Gastrocnemius medialis (tissue), 4 donors: ENCODE results near the gene ACOXL.

ENCODE experiments used
- POLR2A ChIP-seq, 2 donors: fragments of 450-650 bp; IDR thresholded peaks; one replicate each; pipeline ENCODE4 v1.6.1; 2017; ENCODE audit warnings: antibody characterized with exemption in 2 of 2, mild to moderate bottlenecking in 2 of 2, moderate library complexity in 2 of 2
- TF ChIP-seq, protein P1 (sequence below), 5 experiments: fragments of 450-650 bp in 3 of 5; fragments of 200-600 bp in 2 of 5; sonication (generic) in 2 of 5; IDR thresholded peaks in 4 of 5; conservative IDR thresholded peaks in 1 of 5; 1 replicate in 4 of 5; 2 replicates in 1 of 5; pipeline ENCODE4 v1.5.1; 2016 to 2019; ENCODE audit warnings: antibody characterized with exemption in 5 of 5, mild to moderate bottlenecking in 3 of 5, moderate library complexity in 3 of 5

DNA sequence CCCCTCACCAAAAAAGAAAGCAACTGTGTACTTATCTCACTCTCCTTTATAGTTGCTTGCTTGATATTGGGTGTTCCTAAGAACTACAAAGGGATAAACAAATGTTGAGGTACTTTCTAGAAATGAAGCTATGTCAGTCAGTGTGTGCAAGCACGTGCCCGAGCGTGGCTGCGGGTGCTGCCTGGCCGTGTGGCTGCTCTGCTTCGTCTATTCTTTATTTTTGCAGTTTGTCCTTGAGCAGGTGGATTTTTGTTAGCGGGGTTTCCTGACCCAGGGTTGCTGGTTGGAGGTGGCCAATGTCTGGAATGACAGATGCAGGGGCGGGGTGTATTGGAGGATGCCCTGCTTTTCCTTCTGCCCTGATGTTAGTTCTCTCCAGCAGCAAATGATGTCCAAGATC lies 62.6 kb downstream of the ACOXL start:
- TF ChIP-seq, protein P1, sequence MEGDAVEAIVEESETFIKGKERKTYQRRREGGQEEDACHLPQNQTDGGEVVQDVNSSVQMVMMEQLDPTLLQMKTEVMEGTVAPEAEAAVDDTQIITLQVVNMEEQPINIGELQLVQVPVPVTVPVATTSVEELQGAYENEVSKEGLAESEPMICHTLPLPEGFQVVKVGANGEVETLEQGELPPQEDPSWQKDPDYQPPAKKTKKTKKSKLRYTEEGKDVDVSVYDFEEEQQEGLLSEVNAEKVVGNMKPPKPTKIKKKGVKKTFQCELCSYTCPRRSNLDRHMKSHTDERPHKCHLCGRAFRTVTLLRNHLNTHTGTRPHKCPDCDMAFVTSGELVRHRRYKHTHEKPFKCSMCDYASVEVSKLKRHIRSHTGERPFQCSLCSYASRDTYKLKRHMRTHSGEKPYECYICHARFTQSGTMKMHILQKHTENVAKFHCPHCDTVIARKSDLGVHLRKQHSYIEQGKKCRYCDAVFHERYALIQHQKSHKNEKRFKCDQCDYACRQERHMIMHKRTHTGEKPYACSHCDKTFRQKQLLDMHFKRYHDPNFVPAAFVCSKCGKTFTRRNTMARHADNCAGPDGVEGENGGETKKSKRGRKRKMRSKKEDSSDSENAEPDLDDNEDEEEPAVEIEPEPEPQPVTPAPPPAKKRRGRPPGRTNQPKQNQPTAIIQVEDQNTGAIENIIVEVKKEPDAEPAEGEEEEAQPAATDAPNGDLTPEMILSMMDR (IDR thresholded peaks at IDR 0.05 in 4 of 5, conservative IDR thresholded peaks at IDR 0.05 in 1 of 5) = no peak
- TF ChIP-seq POLR2A (IDR thresholded peaks at IDR 0.05) = no peak
